Smooth muscle cell (in vitro differentiated cells): ENCODE data around the gene PRODH2. TPM values are rescaled to one million over a fixed set of nuclear protein-coding genes. Genes with fewer than 3 reads are reported as not detected.

Experiments used
- DNase-seq: peaks from one replicate; lab custom pipeline; 2025; ENCODE audit not compliant: unreplicated experiment; lab: John Stamatoyannopoulos, UW
- H2AFZ ChIP-seq: fragments of 200-600 bp; sonication (generic); 2 replicates; pipeline ENCODE4 v1.6.0; 2016; ENCODE audit warnings: antibody characterized with exemption, low read depth, mild to moderate bottlenecking
- H3F3A ChIP-seq: fragments of 200-600 bp; sonication (generic); 2 replicates; pipeline ENCODE4 v1.6.0; 2017; ENCODE audit warnings: antibody characterized with exemption, low read depth
- H3K27ac ChIP-seq: fragments of 200-600 bp; sonication (generic); 2 replicates; pipeline ENCODE4 v1.5.1; 2016; ENCODE audit warnings: low read depth, mild to moderate bottlenecking
- H3K27me3 ChIP-seq: fragments of 200-600 bp; sonication (generic); 2 replicates; pipeline ENCODE4 v1.6.1; 2016; ENCODE audit warnings: low read depth, mild to moderate bottlenecking
- H3K36me3 ChIP-seq: fragments of 200-600 bp; sonication (generic); 2 replicates; pipeline ENCODE4 v1.5.1; 2016; ENCODE audit warnings: low read depth
- H3K4me1 ChIP-seq: fragments of 200-600 bp; sonication (generic); 2 replicates; pipeline ENCODE4 v1.5.1; 2016; ENCODE audit warnings: low read depth
- H3K4me2 ChIP-seq: fragments of 200-600 bp; sonication (generic); 2 replicates; pipeline ENCODE4 v1.6.0; 2016; ENCODE audit warnings: mild to moderate bottlenecking
- H3K4me3 ChIP-seq: fragments of 200-600 bp; sonication (generic); 2 replicates; pipeline ENCODE4 v1.5.1; 2016; ENCODE audit warnings: mild to moderate bottlenecking
- H3K79me2 ChIP-seq: fragments of 200-600 bp; sonication (generic); 2 replicates; pipeline ENCODE4 v1.6.0; 2016; ENCODE audit warnings: low read depth, mild to moderate bottlenecking
- H3K9ac ChIP-seq: fragments of 200-600 bp; sonication (generic); 2 replicates; pipeline ENCODE4 v1.6.0; 2016; ENCODE audit warnings: low read depth
- H3K9me3 ChIP-seq: fragments of 200-600 bp; sonication (generic); replicated peaks from 2 replicates; pipeline ENCODE4 v1.5.1; 2016; ENCODE audit warnings: low read depth
- H4K20me1 ChIP-seq: fragments of 200-600 bp; sonication (generic); 2 replicates; pipeline ENCODE4 v1.6.0; 2016; ENCODE audit warnings: low read depth
- CTCF ChIP-seq: fragments of 200-600 bp; sonication (generic); IDR thresholded peaks from 2 replicates; pipeline ENCODE4 v1.5.1; 2017; ENCODE audit warnings: borderline replicate concordance, mild to moderate bottlenecking, antibody characterized with exemption; ENCODE audit not compliant: insufficient read depth, poor library complexity, severe bottlenecking
- WGBS: methylation state at CpG from one replicate; pipeline ENCODE4 v1.1.7; 2016; ENCODE audit warnings: low lambda C conversion rate; 5-methylcytosine and 5-hydroxymethylcytosine counted together
- polyA plus RNA-seq: library from polyadenylated mRNA; unstranded; fragments of >200 nt; fragmentation: Nextera tagmentation; extraction: Ambion mirVana; gene quantifications from 2 replicates; pipeline ENCODE4 v1.2.1, GENCODE V29; 2016
- total RNA-seq: library from RNA; depleted of rRNA; stranded (reverse); fragments of >200 nt; gene quantifications from 2 replicates; pipeline ENCODE4 v1.2.3, GENCODE V29; 2014

PRODH2 gene
- total and polyA plus RNA-seq, 2 experiments from 2014 or later = not detected

DNA sequence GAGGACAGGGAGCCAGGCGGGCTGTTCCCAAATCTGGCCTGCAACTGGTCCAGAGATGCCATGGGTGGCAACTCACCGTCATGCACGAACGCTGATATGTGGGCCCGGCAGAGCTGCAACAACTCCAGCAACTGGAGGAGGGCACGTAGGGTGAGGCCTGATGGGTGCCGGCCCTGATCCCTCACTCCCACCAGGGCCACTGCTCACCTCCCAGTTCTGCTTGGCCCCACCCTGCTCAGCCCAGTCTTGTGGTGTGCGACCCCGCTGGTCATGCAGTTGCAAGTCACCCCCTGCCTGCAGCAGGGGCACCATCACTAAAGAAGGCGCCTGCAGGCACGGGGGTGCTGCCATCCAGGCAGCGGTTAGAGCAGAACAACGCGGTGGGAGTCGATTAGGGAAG lies 20.3 kb downstream of the PRODH2 start:
- H3K4me3 ChIP-seq = no peak overlapping the region
- H3K4me2 ChIP-seq = no peak overlapping the region
- no peaks in the 10 kb centered on the region for H3K4me1 ChIP-seq
- no peaks in the 10 kb centered on the region for H3K9me3 ChIP-seq
- no peak for TF ChIP-seq CTCF
- WGBS = 91% methylated on average over 15 of the region's 15 CpGs
- no peaks in the 10 kb centered on the region for H3K36me3 ChIP-seq
- H3F3A ChIP-seq = no peaks in the 10 kb centered on the region
- no peaks in the 10 kb centered on the region for H3K79me2 ChIP-seq
- H3K9ac ChIP-seq = no peak overlapping the region
- no peaks in the 10 kb centered on the region for H4K20me1 ChIP-seq
- no peak overlapping the region for H3K27ac ChIP-seq
- H2AFZ ChIP-seq = no peak overlapping the region
- peaks cover 14% of the 10 kb centered on the region for H3K27me3 ChIP-seq
- DNase-seq = no peak

DNA sequence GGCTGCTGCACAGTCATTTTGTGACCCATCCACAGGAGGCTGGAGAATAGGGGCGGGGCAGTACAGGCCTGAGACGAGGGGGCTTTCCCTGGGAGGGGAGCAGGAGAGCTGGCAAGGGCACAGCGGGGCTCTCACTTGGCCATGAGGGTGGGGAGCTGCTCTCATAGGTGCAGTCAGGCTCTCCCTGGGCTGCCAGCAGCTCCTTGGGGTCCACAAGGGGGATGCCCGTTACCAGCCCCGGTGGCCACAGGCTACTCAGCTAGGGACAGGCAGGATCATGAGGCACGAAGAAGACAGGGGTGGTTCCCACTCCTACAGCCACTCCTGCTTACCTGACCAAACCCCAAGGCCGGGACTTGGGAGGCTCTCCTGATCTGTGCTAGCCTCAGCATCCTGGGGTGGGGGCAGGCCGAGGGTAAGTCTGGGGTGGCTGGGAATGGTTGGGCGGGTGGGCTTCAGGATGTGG lies 20.8 kb downstream of the PRODH2 start:
- no peaks in the 10 kb centered on the region for H3F3A ChIP-seq
- DNase-seq = no peak
- no peak overlapping the region for H3K27ac ChIP-seq
- no peaks in the 10 kb centered on the region for H4K20me1 ChIP-seq
- H3K4me1 ChIP-seq = no peaks in the 10 kb centered on the region
- peaks cover 10% of the 10 kb centered on the region for H3K27me3 ChIP-seq
- H3K4me2 ChIP-seq = no peak overlapping the region
- 96% methylated on average over 7 of the region's 9 CpGs for WGBS
- H3K9ac ChIP-seq = no peak overlapping the region
- no peak overlapping the region for H2AFZ ChIP-seq
- H3K79me2 ChIP-seq = no peaks in the 10 kb centered on the region
- H3K4me3 ChIP-seq = no peak overlapping the region
- no peak for TF ChIP-seq CTCF
- no peaks in the 10 kb centered on the region for H3K9me3 ChIP-seq
- H3K36me3 ChIP-seq = no peaks in the 10 kb centered on the region

DNA sequence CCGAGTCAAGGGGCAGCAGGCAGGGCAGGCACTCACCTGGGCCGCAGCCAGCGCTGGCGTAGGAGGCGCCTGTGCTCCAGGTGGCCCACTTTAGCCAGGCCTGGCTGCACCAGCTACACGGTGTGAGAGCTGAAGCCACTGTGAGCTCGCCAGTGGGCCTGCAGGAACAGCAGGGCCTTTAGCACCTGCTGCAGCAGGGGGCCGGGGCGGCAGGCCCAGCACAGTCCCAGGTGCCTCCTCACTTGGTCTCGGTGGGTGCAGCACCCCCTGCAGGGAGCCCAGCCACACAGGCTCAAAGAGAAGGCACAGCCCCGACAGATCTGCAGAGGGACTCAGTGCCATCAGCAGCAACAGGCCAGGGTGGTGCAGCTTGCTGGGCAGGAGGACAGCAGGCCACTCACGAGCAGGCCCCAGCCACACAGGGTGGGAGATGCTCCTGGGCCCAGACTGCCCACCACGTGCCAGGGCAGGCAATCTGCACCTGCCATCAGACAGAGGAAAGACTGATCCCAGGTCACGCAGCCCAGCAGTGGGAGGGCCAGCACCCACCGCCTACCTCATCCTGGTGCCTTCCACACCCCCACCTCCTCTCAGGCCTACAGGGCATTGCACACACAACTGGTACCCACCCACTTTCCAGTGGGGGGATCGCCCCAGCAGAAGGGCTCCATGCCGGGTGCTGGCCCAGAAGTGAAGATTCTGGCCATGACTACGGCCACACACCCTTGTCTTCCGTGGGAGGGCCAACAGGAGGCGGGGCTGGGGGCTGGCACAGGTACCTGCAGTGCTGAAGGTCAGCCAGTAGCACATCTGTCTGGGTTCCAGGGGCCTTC lies 21.4 kb downstream of the PRODH2 start:
- no peak overlapping the region for H2AFZ ChIP-seq
- no peaks in the 10 kb centered on the region for H3F3A ChIP-seq
- peaks cover 3% of the 10 kb centered on the region for H3K27me3 ChIP-seq
- WGBS = 78% methylated on average over 18 of the region's 20 CpGs
- no peak overlapping the region for H3K4me2 ChIP-seq
- no peak overlapping the region for H3K9ac ChIP-seq
- H4K20me1 ChIP-seq = no peaks in the 10 kb centered on the region
- H3K27ac ChIP-seq = no peak overlapping the region
- no peaks in the 10 kb centered on the region for H3K9me3 ChIP-seq
- H3K79me2 ChIP-seq = no peaks in the 10 kb centered on the region
- no peak for DNase-seq
- no peak for TF ChIP-seq CTCF
- no peak overlapping the region for H3K4me3 ChIP-seq
- H3K36me3 ChIP-seq = no peaks in the 10 kb centered on the region
- no peaks in the 10 kb centered on the region for H3K4me1 ChIP-seq
